Measurements from ENCODE around the gene MPRIP. TPM values are rescaled to one million over a fixed set of nuclear protein-coding genes. Genes with fewer than 3 reads are reported as not detected.
A peak's percentile ranks its signal among the peaks of the same experiment; 100 is the strongest.

Gene MPRIP
- total RNA-seq, 1 donor from 2014 or later: 345 TPM

- Mint-ChIP-seq H3K4me1 (ENCODE audit: low read depth) (peaks cover 63% of the 10 kb centered on the region), H3K36me3 (ENCODE audit: low read depth) (no peaks in the 10 kb centered on the region), H3K4me3 (ENCODE audit: unreplicated experiment) (no peak overlapping the region), H3K27ac (ENCODE audit: unreplicated experiment) (no peak overlapping the region), H3K9me3 (ENCODE audit: low read depth) (no peaks in the 10 kb centered on the region), H3K27me3 (ENCODE audit: low read depth) (no peaks in the 10 kb centered on the region)
- TF ChIP-seq CTCF (IDR thresholded peaks at IDR 0.05): no peak
- peak; percentile 56 for DNase-seq (ENCODE audit: low spot score)
These were observed 2.3 kb upstream of the MPRIP start for GRCh38 chr17:17039911-17040310.

- peak; percentile 27 for DNase-seq (ENCODE audit: low spot score)
- peak overlapping the region; percentile 67 for H3K4me3 Mint-ChIP-seq (ENCODE audit: unreplicated experiment)
- H3K27ac Mint-ChIP-seq (ENCODE audit: unreplicated experiment): peak overlapping the region; percentile 91
- peaks cover 63% of the 10 kb centered on the region for H3K4me1 Mint-ChIP-seq (ENCODE audit: low read depth)
- TF ChIP-seq CTCF (IDR thresholded peaks at IDR 0.05): no peak
- no peaks in the 10 kb centered on the region for H3K27me3 Mint-ChIP-seq (ENCODE audit: low read depth)
- no peaks in the 10 kb centered on the region for H3K9me3 Mint-ChIP-seq (ENCODE audit: low read depth)
- H3K36me3 Mint-ChIP-seq (ENCODE audit: low read depth): no peaks in the 10 kb centered on the region
These were observed 1.2 kb upstream of the MPRIP start for GRCh38 chr17:17041018-17041521.

GRCh38 chr17:17041571-17042383, 480 bp upstream of the MPRIP start:
- Mint-ChIP-seq H3K36me3 (ENCODE audit: low read depth) (no peaks in the 10 kb centered on the region), H3K4me3 (ENCODE audit: unreplicated experiment) (peak overlapping the region; percentile 67), H3K27ac (ENCODE audit: unreplicated experiment) (peak overlapping the region; percentile 91), H3K4me1 (ENCODE audit: low read depth) (peaks cover 62% of the 10 kb centered on the region), H3K9me3 (ENCODE audit: low read depth) (no peaks in the 10 kb centered on the region), H3K27me3 (ENCODE audit: low read depth) (no peaks in the 10 kb centered on the region)
- peak; percentile 99 for DNase-seq (ENCODE audit: low spot score)
- TF ChIP-seq CTCF (IDR thresholded peaks at IDR 0.05): no peak

GRCh38 chr17:17042851-17043460, 699 bp downstream of the MPRIP start:
- Mint-ChIP-seq H3K4me3 (ENCODE audit: unreplicated experiment) (peak overlapping the region; percentile 99), H3K27ac (ENCODE audit: unreplicated experiment) (peak overlapping the region; percentile 97), H3K27me3 (ENCODE audit: low read depth) (no peaks in the 10 kb centered on the region), H3K9me3 (ENCODE audit: low read depth) (no peaks in the 10 kb centered on the region), H3K4me1 (ENCODE audit: low read depth) (peaks cover 61% of the 10 kb centered on the region), H3K36me3 (ENCODE audit: low read depth) (no peaks in the 10 kb centered on the region)
- TF ChIP-seq CTCF (IDR thresholded peaks at IDR 0.05): no peak
- DNase-seq (ENCODE audit: low spot score): peak; percentile 87

- Mint-ChIP-seq H3K36me3 (ENCODE audit: low read depth) (no peaks in the 10 kb centered on the region), H3K27me3 (ENCODE audit: low read depth) (no peaks in the 10 kb centered on the region), H3K27ac (ENCODE audit: unreplicated experiment) (peak overlapping the region; percentile 97), H3K9me3 (ENCODE audit: low read depth) (no peaks in the 10 kb centered on the region), H3K4me3 (ENCODE audit: unreplicated experiment) (peak overlapping the region; percentile 99), H3K4me1 (ENCODE audit: low read depth) (peaks cover 68% of the 10 kb centered on the region)
- no peak for TF ChIP-seq CTCF (IDR thresholded peaks at IDR 0.05)
- DNase-seq (ENCODE audit: low spot score): peak; percentile 32
These were observed 1.4 kb downstream of the MPRIP start for GRCh38 chr17:17043461-17044271.

Measured in chondrocyte (in vitro differentiated cells).